ENCODE results near the gene ZNF267. TPM values are rescaled to one million over a fixed set of nuclear protein-coding genes. Genes with fewer than 3 reads are reported as not detected.
"Not testable (repeated sequence)": the region's sequence is repeated elsewhere in the genome, so short reads cannot be mapped to it uniquely, and the experiment has no call there.

The ZNF267 gene
- total RNA-seq, 1 donor from 2014 or later: 19.6 TPM

- not testable (repeated sequence) for H3K79me2 ChIP-seq (ENCODE audit: insufficient read depth, low read length); H3K36me3 ChIP-seq (ENCODE audit: insufficient read depth, low read length); FAIRE-seq; H3K4me1 ChIP-seq (ENCODE audit: insufficient read depth, low read length); H3K4me3 ChIP-seq (ENCODE audit: insufficient read depth, low read depth, low read length); H3K4me2 ChIP-seq (ENCODE audit: low read length); H3K4me3 Mint-ChIP-seq (ENCODE audit: unreplicated experiment); H4K20me1 ChIP-seq (ENCODE audit: insufficient read depth, low read length); H3K9ac ChIP-seq (ENCODE audit: low read length); H3K27me3 ChIP-seq (ENCODE audit: insufficient read depth, low read length); H2AFZ ChIP-seq (ENCODE audit: low read depth, low read length); H3K27ac ChIP-seq (ENCODE audit: low read depth, low read length); H3K27ac Mint-ChIP-seq (ENCODE audit: unreplicated experiment); H3K9me3 Mint-ChIP-seq (ENCODE audit: unreplicated experiment); DNase-seq (ENCODE audit: low read depth); H3K9me3 ChIP-seq (ENCODE audit: insufficient read depth, low read depth, low read length); H3K36me3 Mint-ChIP-seq (ENCODE audit: low read depth, unreplicated experiment); H3K27me3 Mint-ChIP-seq (ENCODE audit: low read depth, unreplicated experiment); H3K4me1 Mint-ChIP-seq (ENCODE audit: low read depth, unreplicated experiment)
Observed at GRCh38 chr16:31952206-31952605, 78.6 kb downstream of the ZNF267 start.

- H3K9me3 ChIP-seq (ENCODE audit: insufficient read depth, low read depth, low read length); H2AFZ ChIP-seq (ENCODE audit: low read depth, low read length); H4K20me1 ChIP-seq (ENCODE audit: insufficient read depth, low read length); H3K27me3 Mint-ChIP-seq (ENCODE audit: low read depth, unreplicated experiment); H3K9me3 Mint-ChIP-seq (ENCODE audit: unreplicated experiment); H3K27ac ChIP-seq (ENCODE audit: low read depth, low read length); FAIRE-seq; H3K79me2 ChIP-seq (ENCODE audit: insufficient read depth, low read length); H3K9ac ChIP-seq (ENCODE audit: low read length); H3K27ac Mint-ChIP-seq (ENCODE audit: unreplicated experiment); H3K36me3 Mint-ChIP-seq (ENCODE audit: low read depth, unreplicated experiment); DNase-seq (ENCODE audit: low read depth); H3K27me3 ChIP-seq (ENCODE audit: insufficient read depth, low read length); H3K4me3 Mint-ChIP-seq (ENCODE audit: unreplicated experiment); H3K4me3 ChIP-seq (ENCODE audit: insufficient read depth, low read depth, low read length); H3K4me2 ChIP-seq (ENCODE audit: low read length); H3K4me1 ChIP-seq (ENCODE audit: insufficient read depth, low read length); H3K4me1 Mint-ChIP-seq (ENCODE audit: low read depth, unreplicated experiment); H3K36me3 ChIP-seq (ENCODE audit: insufficient read depth, low read length): not testable (repeated sequence)
Observed at GRCh38 chr16:31956221-31956620, 82.6 kb downstream of the ZNF267 start.

GRCh38 chr16:31960186-31960910 lies 86.7 kb downstream of the ZNF267 start:
- not testable (repeated sequence) for H3K4me1 ChIP-seq (ENCODE audit: insufficient read depth, low read length); H3K4me2 ChIP-seq (ENCODE audit: low read length); H3K79me2 ChIP-seq (ENCODE audit: insufficient read depth, low read length); H4K20me1 ChIP-seq (ENCODE audit: insufficient read depth, low read length); H3K36me3 ChIP-seq (ENCODE audit: insufficient read depth, low read length); H3K27ac Mint-ChIP-seq (ENCODE audit: unreplicated experiment); H3K4me3 ChIP-seq (ENCODE audit: insufficient read depth, low read depth, low read length); H3K36me3 Mint-ChIP-seq (ENCODE audit: low read depth, unreplicated experiment); H3K9me3 Mint-ChIP-seq (ENCODE audit: unreplicated experiment); H3K27me3 ChIP-seq (ENCODE audit: insufficient read depth, low read length); DNase-seq (ENCODE audit: low read depth); H3K27me3 Mint-ChIP-seq (ENCODE audit: low read depth, unreplicated experiment); H3K9me3 ChIP-seq (ENCODE audit: insufficient read depth, low read depth, low read length); H3K27ac ChIP-seq (ENCODE audit: low read depth, low read length); H3K9ac ChIP-seq (ENCODE audit: low read length); FAIRE-seq; H3K4me1 Mint-ChIP-seq (ENCODE audit: low read depth, unreplicated experiment); H3K4me3 Mint-ChIP-seq (ENCODE audit: unreplicated experiment); H2AFZ ChIP-seq (ENCODE audit: low read depth, low read length)
